Measurements from ENCODE around the gene AKIP1. TPM values are rescaled to one million over a fixed set of nuclear protein-coding genes. Genes with fewer than 3 reads are reported as not detected.

The AKIP1 gene
- total RNA-seq, 1 donor from 2014 or later: 53.7 TPM

- Histone ChIP-seq H3K27me3 (peaks cover 25% of the 10 kb centered on the region), H3K9ac (no peak overlapping the region), H2AFZ (replicated peaks) (no peak overlapping the region), H3F3A (ENCODE audit: low read depth) (peaks cover 36% of the 10 kb centered on the region), H4K20me1 (ENCODE audit: low read depth) (no peaks in the 10 kb centered on the region), H3K4me3 (no peak overlapping the region), H3K9me3 (ENCODE audit: low read depth) (no peaks in the 10 kb centered on the region), H3K36me3 (no peaks in the 10 kb centered on the region), H3K27ac (no peak overlapping the region), H3K79me2 (ENCODE audit: low read depth) (peaks cover 19% of the 10 kb centered on the region), H3K4me2 (no peak overlapping the region), H3K4me1 (peaks cover 5% of the 10 kb centered on the region)
- peaks cover 3% of the 10 kb centered on the region for H3K9me3 Mint-ChIP-seq
- no peaks in the 10 kb centered on the region for H3K27me3 Mint-ChIP-seq (ENCODE audit: insufficient read depth, low read depth)
- H3K4me1 Mint-ChIP-seq: peaks cover 18% of the 10 kb centered on the region
- no peak overlapping the region for H3K27ac Mint-ChIP-seq
- no peak for DNase-seq (ENCODE audit: low spot score)
- H3K36me3 Mint-ChIP-seq: peaks cover 4% of the 10 kb centered on the region
- no peak overlapping the region for H3K4me3 Mint-ChIP-seq
- no peak for TF ChIP-seq CTCF (IDR thresholded peaks at IDR 0.05)
- TF ChIP-seq EZH2 (IDR thresholded peaks at IDR 0.05): no peak
- no peak for TF ChIP-seq EZH2phosphoT487 (IDR thresholded peaks at IDR 0.05)
Observed at GRCh38 chr11:8908099-8908498, 2.9 kb upstream of the AKIP1 start.

- peaks cover 15% of the 10 kb centered on the region for H3K4me1 ChIP-seq
- H3K4me1 Mint-ChIP-seq: peaks cover 32% of the 10 kb centered on the region
- no peak overlapping the region for H3K27ac ChIP-seq
- no peak for DNase-seq (ENCODE audit: low spot score)
- no peak for TF ChIP-seq CTCF (IDR thresholded peaks at IDR 0.05)
- TF ChIP-seq EZH2 (IDR thresholded peaks at IDR 0.05): no peak
- TF ChIP-seq EZH2phosphoT487 (IDR thresholded peaks at IDR 0.05): no peak
- peaks cover 13% of the 10 kb centered on the region for H4K20me1 ChIP-seq (ENCODE audit: low read depth)
- peak overlapping the region; percentile 87 for H3K4me2 ChIP-seq
- no peaks in the 10 kb centered on the region for H3K9me3 ChIP-seq (ENCODE audit: low read depth)
- H2AFZ ChIP-seq (replicated peaks): peak overlapping the region; percentile 54
- H3K27me3 ChIP-seq: peaks cover 25% of the 10 kb centered on the region
- no peak overlapping the region for H3K27ac Mint-ChIP-seq
- peak overlapping the region; percentile 73 for H3K4me3 ChIP-seq
- no peak overlapping the region for H3K9ac ChIP-seq
- peaks cover 2% of the 10 kb centered on the region for H3K27me3 Mint-ChIP-seq (ENCODE audit: insufficient read depth, low read depth)
- H3K36me3 ChIP-seq: no peaks in the 10 kb centered on the region
- H3K9me3 Mint-ChIP-seq: no peaks in the 10 kb centered on the region
- H3K4me3 Mint-ChIP-seq: peak overlapping the region; percentile 89
- peaks cover 4% of the 10 kb centered on the region for H3K36me3 Mint-ChIP-seq
- H3F3A ChIP-seq (ENCODE audit: low read depth): peaks cover 46% of the 10 kb centered on the region
- peaks cover 38% of the 10 kb centered on the region for H3K79me2 ChIP-seq (ENCODE audit: low read depth)
Observed at GRCh38 chr11:8910649-8911026, 351 bp upstream of the AKIP1 start.

GRCh38 chr11:8913961-8914660, 3.1 kb downstream of the AKIP1 start:
- Mint-ChIP-seq H3K9me3 (no peaks in the 10 kb centered on the region), H3K27me3 (ENCODE audit: insufficient read depth, low read depth) (peaks cover 2% of the 10 kb centered on the region), H3K36me3 (peaks cover 17% of the 10 kb centered on the region), H3K4me1 (peaks cover 33% of the 10 kb centered on the region), H3K4me3 (peak overlapping the region; percentile 27), H3K27ac (no peak overlapping the region)
- Histone ChIP-seq H3K9me3 (ENCODE audit: low read depth) (no peaks in the 10 kb centered on the region), H3K36me3 (peaks cover 7% of the 10 kb centered on the region), H3K4me1 (peaks cover 34% of the 10 kb centered on the region), H2AFZ (replicated peaks) (no peak overlapping the region), H3K27me3 (peaks cover 12% of the 10 kb centered on the region), H3K79me2 (ENCODE audit: low read depth) (peaks cover 38% of the 10 kb centered on the region), H4K20me1 (ENCODE audit: low read depth) (peaks cover 13% of the 10 kb centered on the region), H3K4me3 (peak overlapping the region; percentile 4), H3K9ac (no peak overlapping the region), H3F3A (ENCODE audit: low read depth) (peaks cover 53% of the 10 kb centered on the region), H3K27ac (no peak overlapping the region), H3K4me2 (peak overlapping the region; percentile 45)
- peak; percentile 68 for TF ChIP-seq CTCF (IDR thresholded peaks at IDR 0.05)
- no peak for TF ChIP-seq EZH2 (IDR thresholded peaks at IDR 0.05)
- no peak for TF ChIP-seq EZH2phosphoT487 (IDR thresholded peaks at IDR 0.05)
- DNase-seq (ENCODE audit: low spot score): peak; percentile 64
